ENCODE results near the gene POM121L2. TPM values are rescaled to one million over a fixed set of nuclear protein-coding genes. Genes with fewer than 3 reads are reported as not detected.
A peak's percentile ranks its signal among the peaks of the same experiment; 100 is the strongest.

The POM121L2 gene
- total and polyA plus RNA-seq, 9 of the 15 experiments (the other 6 are each of a cell fraction or from before 2014, with no cell fraction given), result 0.23 to 0.45 TPM; not detected in 7

GRCh38 chr6:27275025-27275956 is 36.8 kb downstream of the POM121L2 start (continued):
- TF ChIP-seq SFPQ (IDR thresholded peaks at IDR 0.05; ENCODE audit: low read depth, low read length), result no peak
- no peak for TF ChIP-seq PTTG1 (tag; IDR thresholded peaks at IDR 0.05; ENCODE audit: low read depth)
- TF ChIP-seq ZNF655 (CRISPR knock-in tag; IDR thresholded peaks at IDR 0.05), result no peak
- no peak for TF ChIP-seq NR2F6 (CRISPR knock-in tag; IDR thresholded peaks at IDR 0.05)
- peak; percentile 37; the same call in 1 of the 2 replicates for TF ChIP-seq ATF7 (IDR thresholded peaks at IDR 0.05)
- no peak for TF ChIP-seq TCF7 (IDR thresholded peaks at IDR 0.05; ENCODE audit: borderline replicate concordance)
- TF ChIP-seq, protein P1, sequence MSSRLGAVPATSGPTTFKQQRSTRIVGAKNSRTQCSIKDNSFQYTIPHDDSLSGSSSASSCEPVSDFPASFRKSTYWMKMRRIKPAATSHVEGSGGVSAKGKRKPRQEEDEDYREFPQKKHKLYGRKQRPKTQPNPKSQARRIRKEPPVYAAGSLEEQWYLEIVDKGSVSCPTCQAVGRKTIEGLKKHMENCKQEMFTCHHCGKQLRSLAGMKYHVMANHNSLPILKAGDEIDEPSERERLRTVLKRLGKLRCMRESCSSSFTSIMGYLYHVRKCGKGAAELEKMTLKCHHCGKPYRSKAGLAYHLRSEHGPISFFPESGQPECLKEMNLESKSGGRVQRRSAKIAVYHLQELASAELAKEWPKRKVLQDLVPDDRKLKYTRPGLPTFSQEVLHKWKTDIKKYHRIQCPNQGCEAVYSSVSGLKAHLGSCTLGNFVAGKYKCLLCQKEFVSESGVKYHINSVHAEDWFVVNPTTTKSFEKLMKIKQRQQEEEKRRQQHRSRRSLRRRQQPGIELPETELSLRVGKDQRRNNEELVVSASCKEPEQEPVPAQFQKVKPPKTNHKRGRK (tag; IDR thresholded peaks at IDR 0.05), result peak; percentile 42; the same call in 1 of the 2 replicates
- TF ChIP-seq ZNF592 (IDR thresholded peaks at IDR 0.05), result no peak
- TF ChIP-seq NFIC (IDR thresholded peaks at IDR 0.05), result peak; percentile 37; the same call in 1 of the 2 replicates
- TF ChIP-seq SP1 (CRISPR knock-in tag; IDR thresholded peaks at IDR 0.05), result peak; percentile 24; the same call in 1 of the 2 replicates
- TF ChIP-seq SIX5 (IDR thresholded peaks at IDR 0.05; ENCODE audit: borderline replicate concordance in 1 of 2, insufficient read depth in 1 of 2, low read depth in 1 of 2, low read length in 2 of 2), result no peak
- no peak for TF ChIP-seq NFATC3 (IDR thresholded peaks at IDR 0.05)
- TF ChIP-seq JUND (IDR thresholded peaks at IDR 0.05; ENCODE audit: borderline replicate concordance, low read depth, low read length), result peak; percentile 46; the same call in 1 of the 2 replicates
- TF ChIP-seq JUND (tag; IDR thresholded peaks at IDR 0.05; ENCODE audit: borderline replicate concordance, low read depth, low read length), result no peak
